Measurements from ENCODE around the gene RTP2.
A peak's percentile ranks its signal among the peaks of the same experiment; 100 is the strongest.

Gene RTP2, protein sequence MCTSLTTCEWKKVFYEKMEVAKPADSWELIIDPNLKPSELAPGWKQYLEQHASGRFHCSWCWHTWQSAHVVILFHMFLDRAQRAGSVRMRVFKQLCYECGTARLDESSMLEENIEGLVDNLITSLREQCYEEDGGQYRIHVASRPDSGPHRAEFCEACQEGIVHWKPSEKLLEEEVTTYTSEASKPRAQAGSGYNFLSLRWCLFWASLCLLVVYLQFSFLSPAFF

DNA sequence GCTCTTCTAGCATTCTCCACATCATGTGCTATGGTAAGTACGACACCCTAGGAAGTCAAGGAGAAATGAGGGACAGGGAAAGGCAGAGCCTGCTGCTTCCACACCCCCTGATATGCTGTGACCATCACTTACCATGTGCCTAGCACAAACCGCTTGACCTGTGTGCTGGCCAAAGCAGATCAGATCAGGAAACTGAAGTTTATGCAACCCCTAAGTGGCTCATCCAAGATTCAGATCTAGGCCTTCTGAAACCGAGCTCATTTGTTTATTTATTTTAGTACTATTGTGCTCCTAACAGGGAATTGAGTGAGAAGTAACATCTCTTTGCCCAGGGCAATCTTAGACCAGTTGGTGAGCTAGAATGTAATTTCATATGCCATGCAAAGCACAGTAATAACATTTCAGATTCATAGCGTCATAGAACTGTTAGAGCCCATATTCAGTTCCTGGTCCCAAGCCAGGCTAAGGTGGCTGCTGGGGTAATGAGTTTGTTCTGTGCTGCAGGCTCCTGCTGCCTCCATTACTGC lies at the start of gene RTP2:
Gene RTP2, minus strand, starts transcription at position 51 of the 527 bp plus-strand sequence. CDS start 429 bp downstream, outside the sequence.
- DNase-seq: no peak

DNA sequence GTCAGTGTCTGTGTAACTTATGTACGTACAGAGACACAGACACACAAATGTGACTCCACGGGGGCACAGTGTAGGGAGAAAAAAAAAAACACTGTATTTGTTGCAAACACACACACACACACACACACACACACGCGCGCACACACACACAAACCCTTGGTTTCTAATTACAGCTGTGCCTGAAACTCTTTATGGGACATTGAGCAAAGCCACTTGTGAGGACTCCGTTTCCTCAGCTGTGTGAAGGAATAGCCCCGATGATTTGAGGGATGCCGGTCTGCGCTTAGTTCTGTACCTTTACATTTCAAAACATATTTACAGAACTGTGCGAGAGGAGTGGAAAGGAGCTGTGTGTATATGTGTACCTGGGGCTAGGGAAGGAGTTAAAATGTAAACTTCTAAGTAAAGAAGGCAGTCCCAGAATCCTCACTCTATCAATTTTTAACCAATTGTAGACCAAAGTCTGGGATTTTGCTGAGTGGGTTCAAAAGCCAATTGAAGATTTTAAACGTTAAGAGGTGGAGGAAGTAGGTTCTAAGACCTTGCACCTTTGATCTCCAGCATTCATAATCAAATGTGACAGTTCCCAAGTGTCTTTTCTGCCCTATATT lies 48.3 kb upstream of the RTP2 start:
- DNase-seq: no peak

DNA sequence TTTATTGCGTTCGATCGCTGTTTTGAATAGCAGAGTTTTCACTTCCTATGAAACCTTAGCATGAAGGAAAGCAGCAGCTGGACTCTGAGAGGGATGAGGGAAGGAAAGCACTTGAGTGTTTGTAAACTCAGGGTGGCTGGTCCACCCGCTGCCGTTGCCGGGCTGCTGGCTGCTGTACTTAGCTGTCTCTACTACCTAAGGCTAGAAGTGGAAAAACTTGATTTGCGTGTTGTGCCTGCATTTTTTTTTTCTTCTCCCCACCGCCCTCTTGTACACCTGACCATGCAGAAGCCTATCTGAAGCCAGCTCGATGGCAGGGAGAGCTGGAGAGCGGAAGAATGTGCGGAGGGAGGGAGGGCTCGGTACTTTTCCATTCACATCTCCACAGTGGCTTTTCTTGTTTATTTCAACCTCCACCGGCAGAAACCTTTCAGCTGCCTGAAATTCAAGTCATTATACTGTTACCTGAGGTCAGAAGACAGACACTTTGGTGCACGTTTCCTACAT lies 47.7 kb upstream of the RTP2 start:
- no peak for DNase-seq

DNA sequence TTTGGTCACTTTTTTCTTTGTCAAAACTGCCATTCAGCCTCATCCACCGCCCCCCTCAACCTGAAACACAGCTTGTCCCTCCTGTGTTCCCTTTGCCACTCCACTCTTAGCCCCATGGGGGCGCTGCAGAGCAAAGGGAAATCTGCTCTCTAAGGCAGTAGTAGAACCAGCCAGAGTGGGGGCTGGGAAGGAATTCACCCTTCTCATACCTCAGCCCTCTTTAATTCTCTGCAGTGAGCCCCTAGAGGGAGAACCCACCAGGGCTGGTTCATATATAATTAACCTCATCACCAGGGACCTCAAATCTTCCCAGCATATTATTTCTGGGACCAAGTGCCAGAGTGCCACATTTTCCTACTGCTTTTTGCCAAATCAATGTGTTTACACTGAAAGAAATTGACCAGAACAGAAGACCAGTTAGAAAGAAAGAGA lies 45.7 kb upstream of the RTP2 start:
- DNase-seq: peak; percentile 80

DNA sequence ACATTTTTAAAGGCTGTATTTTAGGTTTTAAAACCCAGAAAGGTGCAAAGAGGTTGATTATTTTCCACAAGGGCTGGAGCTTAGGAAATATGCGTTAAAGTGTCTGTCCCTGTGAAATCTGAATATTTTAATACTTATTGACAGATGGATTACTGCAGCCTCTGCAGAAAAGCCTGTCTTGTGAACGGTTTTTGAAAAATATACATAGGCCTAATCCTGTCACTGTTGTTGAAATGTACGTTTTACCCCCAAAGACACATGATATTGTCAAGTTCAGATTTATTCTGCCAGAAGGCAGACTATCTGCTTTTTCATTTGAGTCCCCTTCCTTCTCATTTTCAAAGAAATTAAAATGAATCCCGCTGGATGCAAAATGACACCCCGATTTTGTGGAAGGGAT lies 45.1 kb upstream of the RTP2 start:
- no peak for DNase-seq

DNA sequence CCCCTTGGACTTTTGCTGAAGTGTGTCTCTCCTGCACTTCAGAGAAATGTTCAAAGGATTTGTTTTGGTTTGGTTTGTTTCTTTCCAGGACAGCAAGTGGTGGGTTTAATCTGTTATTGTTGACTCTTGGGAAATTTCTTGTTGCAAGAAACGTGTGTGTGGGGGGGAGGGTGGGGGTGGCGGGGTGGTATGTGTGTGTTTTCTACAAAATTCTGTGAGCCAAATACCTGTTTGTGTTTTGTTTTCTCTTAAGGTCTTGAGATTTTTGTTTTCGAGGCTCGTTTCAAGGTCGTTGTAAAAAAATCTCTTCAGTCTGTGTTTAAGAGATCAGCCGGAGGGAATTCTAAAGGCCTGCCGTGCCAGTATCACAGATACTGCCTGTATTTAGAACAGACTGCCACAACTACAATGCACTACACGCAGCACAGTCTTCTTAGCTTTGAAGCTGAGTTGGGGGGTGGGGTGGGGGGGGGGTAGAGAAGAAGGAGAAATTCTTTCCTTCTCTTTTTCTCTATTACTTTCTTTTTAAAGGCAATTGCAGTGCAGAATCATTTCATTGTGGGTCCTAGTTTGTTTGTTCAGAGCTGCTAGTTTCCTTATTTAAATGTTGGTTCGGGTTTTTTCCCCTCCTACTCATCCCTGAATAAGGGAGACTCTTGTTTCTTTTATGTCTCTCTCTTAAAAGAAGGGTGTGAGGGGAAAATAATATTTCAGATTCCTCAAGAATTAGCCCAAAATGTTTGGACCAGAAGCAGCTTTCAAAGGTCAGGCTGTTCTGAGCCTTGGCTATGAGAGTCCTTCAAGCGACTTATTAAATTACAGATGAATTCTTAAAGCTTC lies 44.3 kb upstream of the RTP2 start:
- DNase-seq: peak; percentile 44

DNA sequence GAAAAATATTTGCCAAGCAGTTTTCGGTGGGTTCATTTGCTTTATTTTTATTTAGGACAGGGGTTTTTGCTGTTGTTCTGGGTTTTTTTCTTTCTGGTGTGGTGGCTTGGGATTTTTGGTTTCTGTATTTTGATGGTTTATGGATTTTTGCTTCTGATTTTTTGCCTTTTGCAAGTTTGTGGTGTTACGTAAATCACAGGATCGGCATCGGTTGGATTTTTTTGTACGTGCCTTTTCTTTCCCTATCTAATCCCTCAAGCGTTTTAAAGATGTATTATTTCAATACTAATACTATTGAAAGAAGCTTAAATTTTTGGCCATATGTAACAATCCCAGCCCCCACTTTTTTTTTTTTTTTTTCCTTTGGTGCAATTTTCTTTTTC lies 43.7 kb upstream of the RTP2 start:
- no peak for DNase-seq

DNA sequence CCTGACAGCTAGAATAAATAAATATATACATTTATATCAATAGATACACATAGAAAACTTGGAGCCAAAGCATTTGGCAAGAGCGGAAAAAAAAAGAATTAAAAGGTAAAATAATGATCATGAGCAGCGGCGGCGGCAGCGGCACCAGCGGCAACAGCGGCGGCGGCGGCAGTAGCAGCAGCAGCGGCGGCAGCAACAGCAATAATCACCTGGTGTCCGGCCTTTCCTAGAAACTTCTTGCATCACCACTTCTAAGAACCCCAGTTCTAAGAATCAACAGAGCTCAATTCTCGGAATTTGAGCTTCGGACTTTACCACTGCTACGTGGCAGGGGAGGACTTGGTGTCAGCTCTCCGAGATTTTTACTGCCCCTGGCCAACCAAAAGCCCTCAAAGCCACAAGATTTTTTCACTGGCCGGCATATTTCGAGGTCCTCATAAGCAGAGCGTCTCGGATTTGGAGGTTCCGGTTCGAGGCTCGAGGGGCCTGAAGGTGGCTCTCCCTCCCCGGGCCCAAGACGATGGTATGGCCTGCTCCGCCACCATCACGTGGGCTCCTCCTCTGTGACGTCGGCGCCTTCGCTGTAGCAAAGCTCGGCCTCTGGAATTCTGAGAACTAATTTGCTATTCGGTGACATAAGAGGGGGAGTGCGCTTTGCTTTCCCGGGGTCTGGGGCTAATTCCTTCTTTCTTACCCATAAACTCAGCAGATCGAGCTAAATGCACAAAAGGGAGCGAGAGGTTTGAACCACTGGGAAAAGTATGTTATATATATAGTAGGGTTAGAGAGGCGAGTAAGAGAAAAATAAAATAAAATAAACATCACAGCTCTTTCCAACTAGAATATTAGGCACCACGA lies 43.1 kb upstream of the RTP2 start, which contains the start of gene BCL6:
Gene BCL6, minus strand, starts transcription at position 268 of the 858 bp plus-strand sequence. CDS start 11,775 bp downstream, outside the sequence.
- DNase-seq: peak; percentile 88

DNA sequence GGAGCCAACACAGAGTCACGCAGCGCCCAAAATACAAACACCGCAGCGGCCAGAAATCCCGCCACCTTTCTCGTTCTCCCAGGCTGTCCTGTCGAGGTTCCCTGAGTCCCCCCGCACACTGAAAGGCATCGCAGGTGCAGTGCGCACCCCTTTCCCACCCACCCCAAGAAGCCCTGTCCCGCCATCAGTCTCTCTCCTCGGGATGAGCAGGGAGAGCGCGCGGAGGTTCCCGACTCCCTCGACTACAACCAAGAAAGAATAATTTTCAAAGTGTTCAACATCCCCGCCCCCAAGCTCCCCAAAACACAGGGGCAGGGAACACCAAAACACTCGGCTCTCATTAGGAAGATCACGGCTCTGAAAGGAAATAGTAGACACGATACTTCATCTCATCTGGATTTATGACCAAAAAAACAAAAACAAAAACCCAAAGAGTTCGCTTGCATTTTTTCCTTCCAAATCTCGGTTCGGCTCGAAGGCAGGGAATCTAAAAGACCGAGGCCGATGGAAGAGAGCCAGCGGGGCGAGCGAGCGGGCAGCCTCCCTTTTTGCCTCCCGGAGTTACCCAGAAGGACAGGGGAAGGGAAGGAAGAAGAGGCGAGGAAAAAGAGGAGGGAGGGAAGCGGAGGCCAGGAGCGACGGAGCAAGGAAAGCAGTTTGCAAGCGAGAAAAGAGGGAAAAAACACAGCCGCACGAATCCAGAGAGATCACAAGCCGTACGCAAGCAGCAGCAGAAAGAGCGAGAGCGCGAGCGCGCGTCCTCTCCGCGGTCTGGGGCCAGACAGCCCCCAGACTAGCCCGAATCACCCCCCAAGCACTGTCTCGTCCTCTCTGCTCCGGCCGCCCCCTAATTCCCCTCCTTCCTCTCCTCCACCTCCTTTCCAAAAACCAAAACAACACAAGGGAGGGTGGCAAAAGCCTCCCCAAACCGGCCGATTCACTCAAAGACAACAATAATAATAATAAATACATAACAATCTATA lies 42.1 kb upstream of the RTP2 start:
- peak; percentile 42 for DNase-seq

DNA sequence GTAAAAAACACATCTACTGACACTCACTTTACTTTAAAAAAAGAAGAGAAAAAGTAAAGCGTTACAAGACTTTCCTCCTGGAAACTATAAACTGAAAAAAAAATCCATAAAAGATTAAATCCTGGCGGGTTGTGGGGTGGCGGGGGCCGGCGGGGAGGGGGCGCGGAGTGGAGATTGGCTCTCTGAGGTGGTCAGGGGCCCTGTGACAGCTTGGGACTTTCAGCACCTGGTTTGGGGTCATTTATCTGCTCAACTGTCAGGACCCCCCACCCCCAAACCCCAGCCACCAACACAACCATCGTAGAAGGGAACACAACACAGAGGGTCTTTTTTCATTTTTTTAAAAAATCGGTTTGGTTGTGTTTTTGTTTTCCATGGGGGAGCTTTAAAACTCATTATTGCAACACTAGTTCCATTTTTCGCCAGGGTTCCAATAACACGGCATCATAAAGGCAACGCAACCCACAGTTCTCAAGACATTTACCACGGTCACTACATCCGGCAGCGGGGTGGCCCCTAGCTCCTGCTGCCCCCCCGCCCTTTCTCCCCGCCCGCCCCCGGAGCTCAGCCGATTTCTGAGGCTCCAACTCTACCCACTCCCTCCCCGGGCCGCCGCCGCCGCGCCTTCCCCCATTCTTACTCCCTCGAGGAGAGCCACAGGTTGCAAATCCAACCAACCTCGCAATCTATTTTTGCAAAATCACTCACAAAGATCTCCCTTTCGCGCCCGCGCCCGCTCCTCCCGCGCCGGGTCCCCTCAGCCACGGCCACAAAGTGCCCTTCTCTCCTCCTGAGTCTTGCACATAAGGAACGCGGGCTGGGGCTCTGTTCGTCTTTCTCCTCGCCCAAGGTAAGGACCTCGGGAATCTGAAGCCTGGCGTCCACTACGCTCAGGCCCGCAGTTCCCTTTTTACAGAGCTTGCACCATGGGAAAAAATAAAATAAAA lies 41.1 kb upstream of the RTP2 start:
- DNase-seq: peak; percentile 75

DNA sequence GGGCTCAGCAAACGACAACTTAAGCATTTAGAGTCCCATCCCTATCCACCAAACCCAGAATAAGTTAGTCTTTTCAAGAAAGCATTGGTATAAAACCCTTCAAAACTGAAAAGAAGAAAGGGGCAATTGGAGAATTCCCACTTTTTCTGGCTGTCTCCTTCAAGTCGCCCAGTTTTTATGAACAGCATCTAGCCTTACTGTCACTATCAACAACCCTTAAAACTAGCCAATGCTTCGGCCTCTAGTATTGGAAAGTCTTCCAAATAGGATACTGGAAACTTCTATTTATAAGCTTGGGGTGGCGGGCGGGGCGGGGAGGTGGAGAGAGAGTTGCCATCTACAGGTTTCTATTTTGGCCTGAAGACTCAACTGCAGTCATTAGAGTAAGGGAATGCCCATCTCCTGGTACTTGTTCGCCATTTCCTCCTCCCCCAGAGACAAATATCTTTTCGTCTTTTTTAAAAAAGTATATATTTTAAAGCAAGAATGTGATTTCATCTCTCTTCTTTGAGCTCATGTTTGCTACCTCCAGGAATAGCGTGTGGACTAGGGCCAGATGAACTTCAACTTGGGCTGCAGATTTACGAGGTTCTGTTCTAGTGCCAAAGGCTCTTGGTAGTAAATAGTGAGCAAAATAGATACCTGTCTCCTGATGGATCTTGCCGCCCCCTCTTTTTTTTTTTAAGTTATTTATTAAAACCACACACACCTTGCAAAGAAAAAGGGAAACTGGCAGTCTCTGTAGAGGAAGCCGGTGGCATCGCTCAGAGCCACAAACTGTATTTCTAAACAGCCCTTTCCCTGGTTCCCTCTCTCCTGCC lies 40.2 kb upstream of the RTP2 start:
- no peak for DNase-seq

DNA sequence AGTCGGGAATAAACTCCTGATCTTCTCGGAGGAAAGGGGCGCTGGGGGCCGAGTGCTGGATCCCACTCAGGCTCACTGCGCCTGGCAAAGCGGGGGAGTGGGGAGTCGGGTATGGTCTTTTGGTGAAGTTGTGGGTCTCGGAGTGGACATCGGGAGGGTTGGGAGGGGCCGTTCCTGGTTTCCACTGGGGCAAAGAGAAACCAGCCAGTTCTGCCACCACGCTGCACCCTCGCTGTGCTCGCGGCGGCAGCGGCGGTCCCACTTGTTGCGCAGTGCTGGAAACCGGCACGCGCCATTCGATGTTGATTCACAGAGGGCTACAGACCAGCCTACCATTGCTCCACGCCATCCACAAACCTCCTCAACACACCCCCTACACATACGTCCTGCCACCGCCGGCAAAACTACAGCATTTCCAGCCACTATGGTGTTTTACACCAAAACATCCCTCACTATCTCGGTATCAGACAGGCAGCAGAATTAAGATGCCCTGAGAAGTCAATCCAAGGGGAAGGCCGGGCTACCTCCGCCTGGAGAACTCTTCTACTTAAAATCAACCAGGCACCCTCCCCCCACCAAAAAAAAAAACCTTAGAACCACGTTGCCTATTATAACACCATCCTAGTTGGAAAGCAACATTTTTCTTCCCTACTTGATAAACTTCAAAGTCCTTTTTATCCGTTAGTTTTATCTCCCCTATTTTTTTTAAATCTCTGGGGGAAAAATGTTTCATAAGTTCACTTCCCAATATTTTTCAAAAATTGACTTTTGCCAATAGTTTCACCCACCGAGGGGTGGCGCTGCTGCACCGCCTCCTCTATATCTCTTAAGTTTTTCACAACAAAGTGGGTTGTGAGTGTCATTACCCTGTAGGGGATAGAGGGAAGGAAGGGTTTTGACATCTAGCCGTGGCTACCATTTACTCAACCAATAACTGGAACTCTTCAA lies 39.3 kb upstream of the RTP2 start:
- DNase-seq: peak; percentile 68

DNA sequence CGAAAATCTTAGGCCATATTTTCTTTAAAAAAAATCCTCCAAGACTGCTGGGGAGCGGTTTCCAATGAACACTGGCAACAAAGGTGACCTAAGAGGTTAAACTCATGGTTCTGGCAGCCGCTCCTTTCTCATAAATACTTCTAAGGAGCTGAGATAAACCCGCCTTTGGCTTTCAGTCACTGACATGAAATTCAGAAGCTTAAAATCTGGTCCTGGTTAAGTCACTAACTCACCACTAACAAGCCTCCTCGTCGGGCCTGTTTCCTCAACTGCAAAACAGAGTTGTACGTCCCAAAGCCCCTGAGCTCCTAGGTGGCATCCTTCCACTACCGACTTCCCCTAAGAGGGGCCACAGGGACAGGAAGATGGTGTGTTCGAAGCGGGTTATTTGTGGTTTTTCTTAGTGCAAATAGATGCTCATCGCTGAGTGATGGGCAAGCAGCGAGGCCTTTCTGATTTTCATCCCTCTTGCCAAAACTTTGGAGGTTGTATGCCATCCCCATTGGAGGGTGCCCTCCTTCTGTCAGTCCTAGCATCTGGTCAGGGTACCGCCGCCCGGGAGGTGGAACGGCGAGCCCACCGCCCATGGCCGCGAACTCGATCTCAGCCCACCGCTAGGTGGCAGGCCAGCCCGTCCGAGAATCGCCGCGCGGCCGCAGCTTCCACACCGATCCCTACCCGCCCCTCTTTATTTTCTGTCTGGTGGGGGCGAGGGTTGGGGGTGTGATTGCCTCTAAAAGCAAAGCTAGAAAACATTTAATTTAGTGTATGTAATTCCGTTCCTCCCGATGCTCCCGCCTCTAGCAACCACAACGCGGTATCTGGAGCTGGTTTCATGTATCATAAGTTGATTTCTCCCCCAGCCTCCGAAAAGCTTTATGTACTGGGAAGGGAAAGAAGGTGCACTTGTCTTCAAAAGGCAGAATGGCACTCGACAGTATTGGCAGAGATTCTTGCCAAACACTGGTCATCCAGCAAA lies 38.4 kb upstream of the RTP2 start:
- peak; percentile 61 for DNase-seq

DNA sequence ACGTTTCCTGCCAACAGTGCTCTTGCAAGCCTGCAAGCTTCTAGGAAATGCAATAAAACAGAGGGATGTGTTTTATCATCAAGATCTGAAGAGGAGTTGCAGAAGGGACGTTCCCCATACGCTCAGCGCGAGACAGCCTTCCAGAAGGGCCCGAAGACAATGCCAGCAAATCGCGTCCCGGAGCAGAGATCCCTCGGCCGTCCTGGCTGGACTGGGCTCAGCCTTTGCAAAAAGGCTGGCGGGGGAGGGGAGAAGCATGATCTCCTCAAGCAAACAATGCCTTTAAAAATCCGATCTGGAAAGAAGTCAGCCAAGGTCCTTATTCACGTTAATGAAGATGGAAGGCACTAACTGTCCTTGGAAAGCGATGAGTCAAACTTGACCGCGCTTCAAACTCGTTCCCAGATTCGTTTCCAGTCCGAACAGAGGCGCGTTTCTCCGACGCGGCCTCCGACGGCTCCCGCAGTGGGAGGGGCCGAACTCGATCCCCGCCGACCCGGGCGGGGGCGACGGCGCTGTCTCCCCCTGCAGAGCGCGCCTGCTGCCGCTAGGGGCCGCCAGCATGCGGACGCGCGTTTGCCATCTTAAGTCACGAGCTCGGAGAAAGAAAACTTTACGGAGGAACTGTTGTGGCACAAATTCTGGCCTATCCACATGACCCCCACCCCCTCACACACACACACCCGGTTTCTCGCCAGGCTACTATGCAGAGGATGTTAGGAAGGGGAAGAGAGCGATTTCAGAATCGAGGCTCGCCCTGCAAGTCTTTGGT lies 37.4 kb upstream of the RTP2 start:
- peak; percentile 67 for DNase-seq

DNA sequence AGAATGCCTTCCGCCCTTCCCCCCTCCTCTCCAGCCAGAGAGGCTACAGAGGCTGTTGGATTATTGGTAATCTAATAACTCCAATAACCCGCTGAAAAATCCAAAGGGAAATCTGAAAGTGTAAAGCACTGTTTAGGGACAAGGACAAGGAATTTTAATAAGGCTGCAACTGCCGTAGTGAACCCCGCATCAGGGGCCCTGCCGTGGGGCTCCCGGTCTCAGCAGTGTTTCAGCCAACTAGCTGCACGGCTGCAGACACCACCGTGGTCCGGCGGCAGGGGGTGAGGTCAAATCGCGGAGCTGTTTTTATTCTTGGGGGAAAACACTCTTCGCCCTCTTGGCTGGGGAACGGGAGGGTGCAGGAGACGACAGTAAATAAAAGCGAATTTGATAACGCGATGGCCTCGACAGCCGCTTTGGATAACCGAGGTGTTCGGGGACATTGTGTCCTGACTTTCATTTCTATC lies 36.8 kb upstream of the RTP2 start:
- DNase-seq: peak; percentile 39
